NB4 (cell line): Measurements from ENCODE around the gene GASK1B.

Source experiments
- CTCF ChIP-seq: IDR thresholded peaks from one replicate; pipeline ENCODE4 v1.5.1; 2012; ENCODE audit warnings: low read depth, low read length
- MAX ChIP-seq: IDR thresholded peaks from 2 replicates; pipeline ENCODE4 v1.6.1; 2011; ENCODE audit warnings: low read depth, low read length
- POLR2A ChIP-seq: IDR thresholded peaks from 2 replicates; pipeline ENCODE4 v1.6.1; 2011; ENCODE audit warnings: mild to moderate bottlenecking; ENCODE audit not compliant: insufficient read length; ENCODE audit errors: extremely low read depth

- TF ChIP-seq CTCF (no peak), POLR2A (no peak), MAX (no peak)
Measured at GRCh38 chr4:158202481-158202880, 29.7 kb upstream of the GASK1B start.
